Peyer's patch (tissue), 4 donors: ENCODE results near the gene MC5R.

Source experiments
- POLR2A ChIP-seq, 2 donors: fragments of 450-650 bp; IDR thresholded peaks; one replicate each; pipeline ENCODE4 v1.5.1; 2017; ENCODE audit warnings: antibody characterized with exemption in 2 of 2, mild to moderate bottlenecking in 2 of 2, moderate library complexity in 2 of 2
- TF ChIP-seq, protein P1 (sequence below), 6 experiments: fragments of 450-650 bp in 4 of 6; fragments of 200-600 bp in 2 of 6; sonication (generic) in 1 of 6; IDR thresholded peaks; one replicate each; pipeline ENCODE4 v1.5.1; 2017 to 2019; ENCODE audit warnings: antibody characterized with exemption in 6 of 6, mild to moderate bottlenecking in 3 of 6, moderate library complexity in 1 of 6

DNA sequence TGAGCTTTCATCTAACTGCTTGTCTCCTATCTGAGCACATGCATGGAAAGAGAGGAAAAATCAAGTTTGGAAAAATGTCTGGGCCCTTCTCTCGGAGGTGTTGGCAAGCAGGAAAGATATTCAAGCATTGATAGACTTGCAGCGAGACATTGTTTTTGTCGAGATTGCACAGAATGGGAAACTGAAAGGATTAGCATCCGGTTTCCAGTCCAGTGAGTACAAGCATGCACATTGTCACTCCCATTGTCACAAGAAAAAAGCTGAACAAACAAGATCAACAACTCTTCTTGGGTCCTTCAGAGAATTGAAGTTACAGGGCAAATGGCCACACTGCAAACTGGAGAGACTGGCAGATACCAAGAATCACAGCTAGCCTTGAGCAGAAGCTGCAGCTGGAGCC, 19.6 kb upstream of the MC5R start:
- TF ChIP-seq, protein P1, sequence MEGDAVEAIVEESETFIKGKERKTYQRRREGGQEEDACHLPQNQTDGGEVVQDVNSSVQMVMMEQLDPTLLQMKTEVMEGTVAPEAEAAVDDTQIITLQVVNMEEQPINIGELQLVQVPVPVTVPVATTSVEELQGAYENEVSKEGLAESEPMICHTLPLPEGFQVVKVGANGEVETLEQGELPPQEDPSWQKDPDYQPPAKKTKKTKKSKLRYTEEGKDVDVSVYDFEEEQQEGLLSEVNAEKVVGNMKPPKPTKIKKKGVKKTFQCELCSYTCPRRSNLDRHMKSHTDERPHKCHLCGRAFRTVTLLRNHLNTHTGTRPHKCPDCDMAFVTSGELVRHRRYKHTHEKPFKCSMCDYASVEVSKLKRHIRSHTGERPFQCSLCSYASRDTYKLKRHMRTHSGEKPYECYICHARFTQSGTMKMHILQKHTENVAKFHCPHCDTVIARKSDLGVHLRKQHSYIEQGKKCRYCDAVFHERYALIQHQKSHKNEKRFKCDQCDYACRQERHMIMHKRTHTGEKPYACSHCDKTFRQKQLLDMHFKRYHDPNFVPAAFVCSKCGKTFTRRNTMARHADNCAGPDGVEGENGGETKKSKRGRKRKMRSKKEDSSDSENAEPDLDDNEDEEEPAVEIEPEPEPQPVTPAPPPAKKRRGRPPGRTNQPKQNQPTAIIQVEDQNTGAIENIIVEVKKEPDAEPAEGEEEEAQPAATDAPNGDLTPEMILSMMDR (IDR thresholded peaks at IDR 0.05), result no peak
- TF ChIP-seq POLR2A (IDR thresholded peaks at IDR 0.05), result no peak
